ENCODE measurements around the gene PNPLA7.
A peak's percentile ranks its signal among the peaks of the same experiment; 100 is the strongest.
"Not testable (repeated sequence)": the region's sequence is repeated elsewhere in the genome, so short reads cannot be mapped to it uniquely, and the experiment has no call there.

Gene PNPLA7

DNA sequence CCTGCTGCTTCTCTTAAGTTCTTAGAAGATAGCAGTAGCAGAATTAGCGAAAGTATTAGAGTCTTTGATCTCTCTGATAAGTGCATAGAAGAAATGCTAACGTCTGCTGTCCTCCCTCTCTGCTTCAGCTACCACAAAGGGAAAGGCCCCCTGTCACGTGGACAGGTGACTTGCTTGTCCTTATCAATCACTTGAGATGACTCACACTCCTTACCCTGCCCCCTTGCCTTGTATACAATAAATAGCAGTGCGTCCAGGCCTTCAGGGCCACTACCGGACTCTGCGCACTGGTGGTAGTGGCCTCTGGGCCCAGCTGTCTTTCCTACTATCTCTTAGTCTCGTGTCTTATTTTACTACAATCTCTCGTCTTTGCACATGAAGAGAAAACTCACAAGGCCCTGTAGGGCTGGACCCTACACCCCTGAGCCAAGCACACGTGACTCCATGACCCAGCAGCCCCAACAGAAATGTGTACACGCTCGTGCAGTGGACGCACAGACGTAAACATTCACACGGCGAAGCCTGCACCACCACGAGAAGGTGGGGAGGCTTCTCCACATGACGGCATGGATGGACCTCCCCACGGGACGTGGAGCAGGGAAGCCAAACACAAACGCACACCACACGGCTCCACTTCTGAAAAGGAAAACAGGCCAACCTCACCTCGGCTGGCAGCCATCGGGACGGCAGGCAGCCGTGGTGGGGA is 38.3 kb downstream of the PNPLA7 start:
- Mint-ChIP-seq H3K36me3 (ENCODE audit: insufficient read depth) (no peaks in the 10 kb centered on the region), H3K27me3 (no peaks in the 10 kb centered on the region), H3K4me1 (ENCODE audit: low read depth in 2 of 2) (peaks cover 4 to 6% of the 10 kb centered on the region in 2 donors), H3K27ac (no peak overlapping the region), H3K4me3 (no peak overlapping the region), H3K9me3 (no peaks in the 10 kb centered on the region)
- DNase-seq (no peak), ATAC-seq (replicated peaks) (no peak)

DNA sequence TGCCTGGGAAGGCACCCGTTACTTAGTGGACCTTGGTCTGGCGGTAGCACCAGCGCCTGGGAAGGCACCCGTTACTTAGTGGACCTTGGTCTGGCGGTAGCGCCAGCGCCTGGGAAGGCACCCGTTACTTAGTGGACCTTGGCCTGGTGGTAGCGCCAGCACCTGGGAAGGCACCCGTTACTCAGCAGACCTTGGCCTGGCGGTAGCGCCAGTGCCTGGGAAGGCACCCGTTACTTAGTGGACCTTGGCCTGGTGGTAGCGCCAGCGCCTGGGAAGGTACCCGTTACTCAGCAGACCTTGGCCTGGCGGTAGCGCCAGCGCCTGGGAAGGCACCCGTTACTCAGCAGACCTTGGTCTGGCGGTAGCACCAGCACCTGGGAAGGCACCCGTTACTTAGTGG is 39.1 kb downstream of the PNPLA7 start:
- not testable (repeated sequence) for H3K4me1 Mint-ChIP-seq (ENCODE audit: low read depth in 2 of 2); H3K27me3 Mint-ChIP-seq; H3K4me3 Mint-ChIP-seq; DNase-seq; H3K36me3 Mint-ChIP-seq (ENCODE audit: insufficient read depth); ATAC-seq (replicated peaks); H3K27ac Mint-ChIP-seq; H3K9me3 Mint-ChIP-seq

DNA sequence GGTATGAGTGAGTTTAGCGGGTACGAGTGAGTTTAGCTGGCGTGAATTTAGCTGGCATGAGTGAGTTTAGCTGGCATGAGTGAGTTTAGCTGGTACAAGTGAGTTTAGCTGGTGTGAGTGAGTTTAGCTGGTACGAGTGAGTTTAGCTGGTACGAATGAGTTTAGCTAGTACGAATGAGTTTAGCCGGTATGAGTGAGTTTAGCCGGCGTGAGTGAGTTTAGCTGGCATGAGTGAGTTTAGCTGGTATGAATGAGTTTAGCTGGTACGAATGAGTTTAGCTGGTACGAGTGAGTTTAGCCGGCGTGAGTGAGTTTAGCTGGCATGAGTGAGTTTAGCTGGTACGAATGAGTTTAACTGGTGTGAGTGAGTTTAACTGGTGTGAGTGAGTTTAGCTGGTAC is 41.0 kb downstream of the PNPLA7 start:
- Mint-ChIP-seq H3K4me3 (no peak overlapping the region), H3K27me3 (no peaks in the 10 kb centered on the region), H3K27ac (peak overlapping the region in 1 of 2 donors; percentile 5), H3K9me3 (no peaks in the 10 kb centered on the region), H3K4me1 (ENCODE audit: low read depth in 2 of 2) (peaks cover 4 to 6% of the 10 kb centered on the region in 2 donors), H3K36me3 (ENCODE audit: insufficient read depth) (no peaks in the 10 kb centered on the region)
- DNase-seq (no peak), ATAC-seq (replicated peaks) (no peak)

DNA sequence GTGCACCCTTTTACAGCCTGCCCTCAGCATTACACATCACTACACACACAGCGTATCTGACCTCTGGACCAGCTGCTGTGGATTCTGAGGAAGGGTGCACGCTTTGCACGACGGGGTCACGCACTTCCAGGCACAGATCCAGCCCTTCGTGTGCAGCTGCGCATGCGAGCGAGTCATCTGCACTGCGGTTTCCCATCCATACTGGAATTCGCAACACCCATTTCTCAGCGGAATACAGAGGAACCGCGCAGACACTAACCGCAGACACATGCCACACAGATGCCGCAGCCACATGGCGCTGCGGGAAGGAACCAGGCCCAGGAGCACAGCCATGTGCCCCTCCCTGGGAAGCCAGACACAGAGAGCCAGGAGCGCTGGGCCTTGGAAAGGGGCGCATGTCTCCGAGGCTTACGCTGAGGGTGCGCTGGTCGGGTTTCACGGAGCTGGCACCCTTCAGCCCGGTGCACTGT is 43.5 kb downstream of the PNPLA7 start:
- peaks cover 14% of the 10 kb centered on the region for H3K36me3 Mint-ChIP-seq (ENCODE audit: insufficient read depth)
- no peak overlapping the region for H3K27ac Mint-ChIP-seq
- H3K4me3 Mint-ChIP-seq, result no peak overlapping the region
- peaks cover 4 to 8% of the 10 kb centered on the region in 2 donors for H3K4me1 Mint-ChIP-seq (ENCODE audit: low read depth in 2 of 2)
- DNase-seq, result no peak
- no peak for ATAC-seq (replicated peaks)
- no peaks in the 10 kb centered on the region for H3K27me3 Mint-ChIP-seq
- no peaks in the 10 kb centered on the region for H3K9me3 Mint-ChIP-seq

DNA sequence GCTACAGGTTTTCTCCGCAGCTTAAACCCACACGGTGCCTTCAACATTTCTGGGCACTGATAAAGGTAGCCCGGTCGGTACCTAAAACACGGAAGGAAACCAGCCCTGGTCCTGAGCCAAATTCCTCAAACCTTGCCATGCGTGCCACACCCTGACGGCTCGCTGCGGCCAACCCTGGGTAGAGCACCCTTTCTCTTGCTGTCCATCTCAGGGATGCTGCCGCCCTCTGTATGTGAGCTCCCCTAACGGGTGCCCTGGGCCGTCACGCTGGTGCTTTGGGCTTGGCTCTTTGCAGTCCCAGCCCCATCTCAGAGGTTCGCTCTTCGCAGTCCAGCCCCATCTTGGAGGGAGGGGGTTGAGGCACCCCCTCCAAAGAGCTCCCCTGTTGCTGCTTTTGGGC is 43.9 kb downstream of the PNPLA7 start:
- Mint-ChIP-seq H3K27ac (no peak overlapping the region), H3K4me3 (no peak overlapping the region), H3K27me3 (no peaks in the 10 kb centered on the region), H3K36me3 (ENCODE audit: insufficient read depth) (peaks cover 16% of the 10 kb centered on the region), H3K4me1 (ENCODE audit: low read depth in 2 of 2) (peaks cover 4 to 8% of the 10 kb centered on the region in 2 donors), H3K9me3 (no peaks in the 10 kb centered on the region)
- DNase-seq (no peak), ATAC-seq (replicated peaks) (no peak)

DNA sequence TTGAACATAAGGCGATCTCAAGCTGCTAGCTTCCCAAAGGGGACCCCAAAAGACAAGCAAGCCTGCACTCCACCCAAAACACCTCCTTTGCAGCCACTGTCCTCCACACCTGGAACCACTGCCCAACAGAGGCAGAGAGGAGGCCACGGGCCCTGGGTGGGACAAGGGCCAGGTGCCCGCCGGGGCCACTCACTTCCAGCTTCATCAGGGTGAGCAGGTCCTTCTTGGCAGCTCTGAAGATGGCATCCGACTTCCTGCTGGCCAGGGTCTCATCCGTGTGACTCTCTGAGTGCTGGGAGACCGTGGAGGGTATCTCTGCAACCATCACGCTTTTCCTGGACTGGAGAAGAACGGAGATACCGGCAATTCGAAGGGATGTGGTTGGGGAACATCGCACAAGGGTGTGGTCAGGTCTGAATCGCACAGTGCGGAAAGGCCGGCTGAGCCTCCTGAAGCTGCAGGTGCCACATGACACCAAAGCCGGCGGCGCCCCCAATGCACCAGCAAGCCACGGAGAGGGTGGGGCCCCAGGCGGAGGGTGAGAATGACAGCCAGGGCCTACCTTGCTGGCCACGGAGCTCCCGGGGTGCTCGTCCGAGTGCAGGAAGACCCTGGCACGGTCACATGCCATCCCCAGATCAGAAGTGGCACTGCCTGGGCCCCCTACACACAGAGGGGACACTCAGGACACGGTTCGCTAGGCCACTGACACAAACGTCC is 44.6 kb downstream of the PNPLA7 start:
- Mint-ChIP-seq H3K4me1 (ENCODE audit: low read depth in 2 of 2) (peaks cover 4 to 8% of the 10 kb centered on the region in 2 donors), H3K4me3 (no peak overlapping the region), H3K27ac (no peak overlapping the region), H3K9me3 (no peaks in the 10 kb centered on the region), H3K27me3 (no peaks in the 10 kb centered on the region), H3K36me3 (ENCODE audit: insufficient read depth) (peaks cover 16% of the 10 kb centered on the region)
- no peak for DNase-seq
- no peak for ATAC-seq (replicated peaks)

DNA sequence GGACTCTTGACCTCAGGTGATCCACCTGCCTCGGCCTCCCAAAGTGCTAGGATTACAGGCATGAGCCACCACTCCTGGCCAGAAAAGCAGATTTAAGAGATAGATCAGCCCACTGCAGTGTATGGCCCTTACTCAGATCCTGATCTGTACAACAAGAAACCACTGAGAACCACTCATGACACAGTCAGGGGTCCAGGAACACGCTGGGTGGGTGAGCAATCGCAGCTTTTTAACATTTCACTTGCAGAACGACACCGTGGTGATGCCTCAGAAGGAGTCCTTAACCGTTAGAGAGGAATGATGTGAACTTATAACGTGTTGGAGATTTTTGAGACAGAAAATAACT is 45.8 kb downstream of the PNPLA7 start:
- ATAC-seq (replicated peaks) (no peak), DNase-seq (no peak)
- Mint-ChIP-seq H3K36me3 (ENCODE audit: insufficient read depth) (peaks cover 16% of the 10 kb centered on the region), H3K9me3 (no peaks in the 10 kb centered on the region), H3K4me3 (no peak overlapping the region), H3K27me3 (no peaks in the 10 kb centered on the region), H3K27ac (no peak overlapping the region), H3K4me1 (ENCODE audit: low read depth in 2 of 2) (peaks cover 4 to 8% of the 10 kb centered on the region in 2 donors)

DNA sequence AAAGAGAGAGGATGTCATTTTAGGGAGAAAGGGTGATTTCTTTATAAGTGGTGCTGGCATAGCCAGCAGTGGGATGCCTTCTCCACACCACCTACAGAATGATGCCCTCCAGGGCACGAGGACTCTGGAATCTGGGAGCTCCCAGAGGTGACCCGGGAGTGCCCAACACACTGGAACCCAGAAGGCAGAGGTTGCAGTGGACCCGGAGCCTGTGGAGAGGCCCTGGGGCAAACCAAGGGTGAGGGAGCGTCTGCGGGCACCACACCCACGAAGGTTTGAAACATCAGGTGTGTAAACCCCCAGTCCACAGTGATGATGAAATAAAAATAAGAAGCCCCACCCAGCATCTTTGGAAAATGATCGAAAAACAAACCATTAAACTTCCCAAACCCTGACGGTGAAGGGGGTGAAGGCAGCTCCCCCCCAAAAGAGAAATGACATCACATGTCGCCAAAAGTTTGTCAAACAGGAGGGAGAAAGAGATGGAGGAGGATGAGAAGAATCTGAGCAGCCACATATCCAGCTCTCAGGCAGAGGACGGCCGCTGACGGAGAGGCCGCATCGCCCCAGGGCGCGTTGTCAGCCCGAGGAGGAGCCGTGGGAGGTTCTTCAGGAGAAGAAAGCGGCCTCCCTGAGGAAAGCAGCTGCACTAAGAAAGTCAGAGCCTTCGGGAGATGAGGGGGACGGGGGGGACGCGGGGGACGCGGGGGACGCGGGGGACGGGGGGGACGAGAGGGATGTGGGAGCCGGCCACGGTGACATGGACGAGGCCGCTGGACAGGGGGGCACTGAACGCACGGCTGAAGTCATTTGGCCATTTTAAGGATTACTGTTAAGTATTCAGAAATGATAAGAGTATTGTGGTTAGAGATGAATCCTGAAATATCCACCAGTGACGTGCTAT is 47.9 kb downstream of the PNPLA7 start:
- peak overlapping the region; percentile 96 for H3K27ac Mint-ChIP-seq
- H3K4me3 Mint-ChIP-seq, result peak overlapping the region; percentile 64 to 71
- no peaks in the 10 kb centered on the region for H3K27me3 Mint-ChIP-seq
- DNase-seq (no peak), ATAC-seq (replicated peaks) (no peak)
- H3K4me1 Mint-ChIP-seq (ENCODE audit: low read depth in 2 of 2), result peaks cover 4 to 12% of the 10 kb centered on the region in 2 donors
- no peaks in the 10 kb centered on the region for H3K9me3 Mint-ChIP-seq
- H3K36me3 Mint-ChIP-seq (ENCODE audit: insufficient read depth), result peaks cover 16% of the 10 kb centered on the region

DNA sequence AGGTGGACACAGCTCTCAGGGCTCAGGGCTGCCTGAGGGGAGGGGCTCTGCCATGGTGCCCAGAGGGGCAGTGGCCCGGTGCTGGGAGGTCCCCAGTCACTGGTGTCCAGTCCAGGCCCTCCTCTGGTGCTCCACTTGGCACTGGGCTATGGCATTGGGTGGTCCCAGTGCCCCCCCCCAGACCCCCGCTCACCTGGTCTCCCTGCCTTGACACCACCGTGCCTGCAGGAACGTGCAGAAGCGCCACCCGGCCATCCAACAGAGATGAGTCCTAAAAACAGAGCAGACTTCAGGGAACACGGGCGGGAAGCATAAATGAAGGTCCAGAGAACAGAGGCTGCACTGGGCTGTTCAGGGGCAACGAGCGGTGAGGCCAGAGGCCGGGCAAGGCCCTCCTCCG is 48.7 kb downstream of the PNPLA7 start:
- DNase-seq (no peak), ATAC-seq (replicated peaks) (no peak)
- no peaks in the 10 kb centered on the region for H3K27me3 Mint-ChIP-seq
- H3K9me3 Mint-ChIP-seq, result no peaks in the 10 kb centered on the region
- peak overlapping the region in 1 of 2 donors; percentile 46 for H3K4me3 Mint-ChIP-seq
- peaks cover 19% of the 10 kb centered on the region for H3K36me3 Mint-ChIP-seq (ENCODE audit: insufficient read depth)
- peak overlapping the region; percentile 96 for H3K27ac Mint-ChIP-seq
- peaks cover 4 to 12% of the 10 kb centered on the region in 2 donors for H3K4me1 Mint-ChIP-seq (ENCODE audit: low read depth in 2 of 2)

DNA sequence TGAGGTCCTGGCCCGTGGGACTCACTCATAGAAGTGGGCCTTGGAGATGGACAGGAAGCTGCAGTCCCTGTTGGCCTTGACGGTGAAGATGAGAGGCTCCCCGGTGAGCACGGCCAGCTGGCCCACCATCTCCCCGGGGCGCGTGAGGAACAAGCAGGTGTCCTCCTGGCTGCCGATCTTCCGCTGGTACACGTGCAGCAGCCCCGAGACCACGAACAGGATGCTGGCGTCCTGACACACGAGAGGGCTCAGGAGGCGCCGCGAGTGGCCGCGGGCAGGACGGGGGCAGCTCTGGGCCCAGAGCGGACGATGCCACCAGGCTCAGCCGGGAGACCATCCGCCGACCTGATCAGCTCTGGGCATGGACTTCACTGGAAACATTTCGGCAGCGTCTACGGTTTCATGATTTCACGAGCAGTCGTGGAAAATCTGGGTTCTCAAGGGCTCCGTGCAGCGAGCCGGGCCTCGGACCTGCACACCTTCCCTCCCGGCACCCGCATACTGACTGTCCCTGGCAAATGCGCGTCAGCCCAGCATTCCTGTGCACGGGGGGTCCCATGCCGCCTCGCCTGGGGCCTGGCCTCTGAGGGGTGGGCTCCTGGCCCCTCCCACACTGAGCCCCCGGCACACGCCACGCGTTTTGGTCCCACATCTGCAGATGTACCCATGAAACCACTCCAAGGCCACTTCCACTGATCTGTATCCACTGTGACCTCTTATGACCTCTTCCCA is 49.4 kb downstream of the PNPLA7 start:
- Mint-ChIP-seq H3K4me3 (no peak overlapping the region), H3K27me3 (no peaks in the 10 kb centered on the region), H3K9me3 (no peaks in the 10 kb centered on the region), H3K36me3 (ENCODE audit: insufficient read depth) (peaks cover 21% of the 10 kb centered on the region), H3K27ac (peak overlapping the region in 1 of 2 donors; percentile 96), H3K4me1 (ENCODE audit: low read depth in 2 of 2) (peaks cover 4 to 12% of the 10 kb centered on the region in 2 donors)
- DNase-seq, result no peak
- no peak for ATAC-seq (replicated peaks)

DNA sequence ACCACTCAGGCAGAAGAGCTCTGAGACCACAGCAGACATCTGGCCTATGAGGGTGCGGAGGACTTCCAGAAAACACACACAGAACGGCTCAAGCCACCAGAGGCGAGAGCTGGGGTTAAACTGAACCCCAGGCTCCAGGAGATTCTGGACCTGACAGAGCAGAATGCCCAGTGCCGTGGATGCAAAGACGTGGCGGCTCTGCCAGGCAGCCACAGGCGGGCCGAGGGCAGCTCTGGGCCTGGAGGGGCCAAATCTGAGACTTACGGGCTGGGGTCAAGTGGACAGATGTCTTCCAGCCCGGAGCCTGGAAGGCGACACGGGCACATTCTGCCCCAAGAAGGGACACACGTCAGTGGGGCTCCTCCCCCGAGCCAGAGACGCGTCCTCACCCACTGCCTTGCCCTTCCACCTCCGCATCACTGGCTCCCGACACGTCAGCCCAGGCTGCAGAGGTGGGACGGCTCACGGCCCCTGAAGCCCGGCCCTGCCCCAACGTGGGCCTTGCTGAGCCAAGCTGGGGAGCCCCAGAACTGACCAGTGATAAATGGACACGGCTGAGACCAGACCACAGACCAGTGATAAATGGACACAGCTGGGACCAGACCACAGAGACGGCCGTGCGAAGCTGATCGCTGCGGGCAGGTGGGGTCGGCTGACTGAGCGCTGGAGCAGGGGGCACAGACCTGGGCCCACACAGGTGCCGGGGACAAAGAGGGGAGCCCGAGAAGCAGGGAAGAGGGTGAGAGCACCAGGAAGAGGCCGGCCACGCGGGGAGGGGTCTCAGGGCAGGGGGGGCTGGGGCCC is 50.1 kb downstream of the PNPLA7 start:
- Mint-ChIP-seq H3K4me3 (no peak overlapping the region), H3K36me3 (ENCODE audit: insufficient read depth) (peaks cover 21% of the 10 kb centered on the region), H3K27me3 (no peaks in the 10 kb centered on the region), H3K4me1 (ENCODE audit: low read depth in 2 of 2) (peaks cover 4 to 12% of the 10 kb centered on the region in 2 donors), H3K27ac (no peak overlapping the region), H3K9me3 (no peaks in the 10 kb centered on the region)
- DNase-seq (no peak), ATAC-seq (replicated peaks) (no peak)

DNA sequence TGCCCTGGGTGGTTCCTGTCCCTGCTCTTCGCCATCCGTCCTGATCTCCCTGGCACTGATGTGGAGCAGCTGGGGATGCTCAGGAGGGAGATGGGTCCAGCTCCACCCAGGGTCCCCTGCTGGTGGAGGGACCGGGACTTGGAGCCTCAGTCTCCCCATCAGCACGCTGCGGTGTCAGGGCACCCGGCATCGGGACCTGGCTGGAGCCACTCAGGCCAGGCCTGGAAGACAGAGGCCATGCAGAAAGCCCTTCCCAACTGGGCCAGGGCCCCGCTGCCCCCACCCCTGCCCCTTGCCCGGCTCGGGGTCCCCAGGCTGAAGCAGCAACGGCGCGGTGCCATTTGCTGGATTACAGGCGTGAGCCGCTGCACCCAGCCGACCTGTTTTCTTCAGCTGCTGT is 50.8 kb downstream of the PNPLA7 start:
- Mint-ChIP-seq H3K4me3 (no peak overlapping the region), H3K27me3 (no peaks in the 10 kb centered on the region), H3K9me3 (no peaks in the 10 kb centered on the region), H3K27ac (no peak overlapping the region), H3K36me3 (ENCODE audit: insufficient read depth) (peaks cover 21% of the 10 kb centered on the region), H3K4me1 (ENCODE audit: low read depth in 2 of 2) (peaks cover 6 to 12% of the 10 kb centered on the region in 2 donors)
- DNase-seq, result no peak
- no peak for ATAC-seq (replicated peaks)
